Endothelial cell of umbilical vein (primary cell): ENCODE data around the gene SDR39U1. TPM values are rescaled to one million over a fixed set of nuclear protein-coding genes. Genes with fewer than 3 reads are reported as not detected.
"Not testable (repeated sequence)": the region's sequence is repeated elsewhere in the genome, so short reads cannot be mapped to it uniquely, and the experiment has no call there.

Source experiments
- BruUV-seq: library from RNA; stranded (reverse); fragments of 400-500 nt; replicated peaks from 2 replicates; lab custom pipeline; 2021; lab: Mats Ljungman, UMichigan
- CTCF ChIA-PET: fragments of 300-600, 350-600 bp; sonication (Branson Sonifier 250); formaldehyde crosslinking; loops from one replicate; lab custom pipeline; 2021; ENCODE audit warnings: antibody characterized with exemption, inconsistent platforms; lab: Charles Lee
- POLR2A ChIA-PET: fragments of 300-600, 350-600 bp; sonication (Branson Sonifier 250); formaldehyde crosslinking; loops from one replicate; lab custom pipeline; 2021; ENCODE audit warnings: antibody characterized with exemption, inconsistent platforms; lab: Charles Lee
- DNase-seq: peaks from one replicate; pipeline ENCODE4 v3.0.0-alpha.2; 2011; ENCODE audit warnings: low read depth, low spot score
- FAIRE-seq: peaks from 2 replicates; lab custom pipeline; 2011; peaks lifted over from hg19 to GRCh38; lab: Jason Lieb, UNC
- H2AFZ ChIP-seq: 2 replicates; pipeline ENCODE4 v1.6.0; 2012; ENCODE audit warnings: low read depth, low read length, control low read depth, inconsistent platforms
- H3K27ac ChIP-seq: 2 replicates; pipeline ENCODE4 v1.5.1; 2011; ENCODE audit warnings: low read depth, mild to moderate bottlenecking, control low read depth, low read length, moderate library complexity; ENCODE audit not compliant: insufficient read depth
- H3K27me3 ChIP-seq, 2 experiments: 2 replicates each; pipeline versions ENCODE4 v1.6.0 to v1.6.1; 2011; ENCODE audit warnings: low read length in 2 of 2, mixed read lengths in 1 of 2; ENCODE audit not compliant: control insufficient read depth in 2 of 2, insufficient read depth in 2 of 2
- H3K36me3 ChIP-seq, 2 experiments: 2 replicates in 1 of 2; 3 replicates in 1 of 2; pipeline ENCODE4 v1.5.1; 2011; ENCODE audit warnings: low read length in 2 of 2, mild to moderate bottlenecking in 1 of 2, moderate library complexity in 1 of 2; ENCODE audit not compliant: control insufficient read depth in 2 of 2, insufficient read depth in 2 of 2; ENCODE audit errors: extremely low read depth in 1 of 2
- H3K4me1 ChIP-seq: 3 replicates; pipeline ENCODE4 v1.5.1; 2011; ENCODE audit warnings: mild to moderate bottlenecking, low read length; ENCODE audit not compliant: control insufficient read depth, insufficient read depth; ENCODE audit errors: extremely low read depth
- H3K4me2 ChIP-seq: 2 replicates; pipeline ENCODE4 v1.6.1; 2011; ENCODE audit warnings: low read length, control low read depth, mixed read lengths; ENCODE audit not compliant: insufficient read depth
- H3K4me3 ChIP-seq, 3 experiments: fragments of 200-600 bp in 1 of 3; sonication (generic), shearing (Covaris generic) in 1 of 3; replicated peaks in 1 of 3; 2 replicates each; pipeline ENCODE4 v1.5.1; 2011 to 2016; ENCODE audit warnings: control low read depth in 3 of 3, low read length in 3 of 3, mild to moderate bottlenecking in 2 of 3, inconsistent platforms in 1 of 3, low read depth in 1 of 3, moderate library complexity in 1 of 3; ENCODE audit not compliant: insufficient read depth in 1 of 3
- H3K79me2 ChIP-seq: 2 replicates; pipeline ENCODE4 v1.6.0; 2012; ENCODE audit warnings: low read length, inconsistent platforms; ENCODE audit not compliant: control insufficient read depth, insufficient read depth
- H3K9ac ChIP-seq: replicated peaks from 2 replicates; pipeline ENCODE3; 2011; ENCODE audit warnings: low read length, control low read depth; ENCODE audit not compliant: insufficient read depth; ENCODE audit errors: extremely low read depth
- H3K9me1 ChIP-seq: replicated peaks from 3 replicates; pipeline ENCODE4 v1.6.0; 2011; ENCODE audit warnings: mild to moderate bottlenecking, low read length; ENCODE audit not compliant: control insufficient read depth, insufficient read depth; ENCODE audit errors: extremely low read depth
- H3K9me3 ChIP-seq: replicated peaks from 2 replicates; pipeline ENCODE4 v1.5.1; 2012; ENCODE audit warnings: low read length, inconsistent platforms; ENCODE audit not compliant: control insufficient read depth, insufficient read depth
- H4K20me1 ChIP-seq: replicated peaks from 2 replicates; pipeline ENCODE3; 2011; ENCODE audit warnings: mild to moderate bottlenecking, low read length; ENCODE audit not compliant: control insufficient read depth, insufficient read depth; ENCODE audit errors: extremely low read depth
- EZH2 ChIP-seq: IDR thresholded peaks from 2 replicates; pipeline ENCODE4 v1.6.1; 2012; ENCODE audit warnings: borderline replicate concordance, low read depth, mild to moderate bottlenecking, moderate library complexity, low read length, inconsistent platforms; ENCODE audit not compliant: severe bottlenecking
- FOS ChIP-seq: IDR thresholded peaks from 2 replicates; pipeline ENCODE4 v1.6.1; 2011; ENCODE audit warnings: mild to moderate bottlenecking, low read length, moderate library complexity, borderline replicate concordance; ENCODE audit not compliant: insufficient read depth
- GATA2 ChIP-seq: IDR thresholded peaks from 2 replicates; pipeline ENCODE4 v1.7.0; 2011; ENCODE audit warnings: low read depth, mild to moderate bottlenecking, moderate library complexity, mixed read lengths, low read length; ENCODE audit not compliant: insufficient read length, insufficient read depth
- JUN ChIP-seq: IDR thresholded peaks from 2 replicates; pipeline ENCODE4 v1.6.1; 2011; ENCODE audit warnings: borderline replicate concordance, low read depth; ENCODE audit not compliant: insufficient read length, insufficient read depth
- MYC ChIP-seq: IDR thresholded peaks from one replicate; pipeline ENCODE4 v1.6.1; 2011; ENCODE audit warnings: mild to moderate bottlenecking, low read depth, low read length
- POLR2A ChIP-seq: IDR thresholded peaks from 2 replicates; pipeline ENCODE4 v1.6.1; 2012; ENCODE audit warnings: low read depth, mild to moderate bottlenecking, control low read depth, low read length
- POLR2AphosphoS5 ChIP-seq: IDR thresholded peaks from 2 replicates; pipeline ENCODE4 v1.6.1; 2012; ENCODE audit warnings: low read depth, mild to moderate bottlenecking, control low read depth, low read length, moderate library complexity; ENCODE audit not compliant: insufficient read depth
- dilution Hi-C: fragments of 300-500 bp; cut with MboI; formaldehyde crosslinking; loops from one replicate; pipeline ENCODE4 v1.15.0; 2019; ENCODE audit warnings: low sequenced_read_pairs; ENCODE audit not compliant: extremely low pct_ligation_motif_present
- intact Hi-C: fragments of 100-400 bp; cut with micrococcal nuclease; formaldehyde crosslinking; loops from one replicate; pipeline ENCODE4 v1.10.0; 2022
- polyA plus RNA-seq, 4 experiments: library from polyadenylated mRNA; depleted of rRNA in 3 of 4; stranded (reverse) in 3 of 4; unstranded in 1 of 4; fragments of >200 nt; gene quantifications; 2 replicates each; pipeline versions ENCODE4 v1.2.1 to v1.2.3, GENCODE V29; 2011 to 2012; ENCODE audit warnings: missing spikeins in 1 of 4
- total RNA-seq: library from RNA; stranded (reverse); gene quantifications from 2 replicates; pipeline ENCODE4 v1.2.3, GENCODE V29; 2021
- TF ChIP-seq, protein P1 (sequence below): IDR thresholded peaks from 2 replicates; pipeline ENCODE4 v1.6.1; 2011; ENCODE audit not compliant: insufficient read depth, insufficient read length
- TF ChIP-seq, protein P2 (sequence below), 2 donors: IDR thresholded peaks; 1 replicate in 1 of 2; 2 replicates in 1 of 2; pipeline ENCODE4 v1.5.1; 2011; ENCODE audit warnings: low read length in 2 of 2, mild to moderate bottlenecking in 2 of 2, moderate library complexity in 2 of 2, control low read depth in 1 of 2, inconsistent platforms in 1 of 2, low read depth in 1 of 2; ENCODE audit not compliant: insufficient read depth in 1 of 2; ENCODE audit errors: extremely low read depth in 1 of 2

Gene SDR39U1
- total and polyA plus RNA-seq, 2 donors (not counting 3 experiments of a cell fraction or from before 2014, with no cell fraction given) = 40.2 to 72.6 TPM

DNA sequence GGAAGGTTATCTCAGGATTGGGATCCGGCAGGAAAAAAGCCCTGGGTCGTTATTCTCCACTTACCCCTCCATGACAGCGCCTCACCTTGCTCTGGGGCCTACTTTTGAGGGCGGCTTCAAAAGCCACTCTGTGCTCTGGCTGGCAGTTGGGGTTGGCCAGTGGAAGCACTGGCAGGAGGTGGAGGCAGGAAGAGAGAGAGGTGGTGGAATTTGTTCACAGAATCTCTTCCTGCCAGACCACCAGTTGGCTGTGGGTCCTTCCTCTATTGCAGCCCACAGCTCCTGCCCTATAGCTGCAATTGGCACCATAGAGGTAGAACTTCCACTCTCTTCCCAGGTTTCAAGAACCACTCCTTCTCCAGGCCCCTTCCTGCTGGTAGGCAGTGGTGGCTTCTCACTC lies 32.7 kb upstream of the SDR39U1 start:
- H3K9ac ChIP-seq = no peak overlapping the region
- no peak for FAIRE-seq
- H3K9me1 ChIP-seq = no peaks in the 10 kb centered on the region
- H3K27ac ChIP-seq = no peak overlapping the region
- no TSS peak for BruUV-seq
- H3K36me3 ChIP-seq = no peaks in the 10 kb centered on the region
- no peaks in the 10 kb centered on the region for H3K4me1 ChIP-seq
- intact Hi-C loops = no loop called here
- ChIA-PET CTCF (interaction anchor here (1.0 to 1.5 kb wide), 2 partner anchors 44 to 130 kb away, joined by 3 read pairs; no protein-coding TSS in a partner anchor), POLR2A (no interaction called here)
- DNase-seq = no peak
- no peaks in the 10 kb centered on the region for H3K79me2 ChIP-seq
- no peaks in the 10 kb centered on the region for H3K27me3 ChIP-seq
- no peaks in the 10 kb centered on the region for H4K20me1 ChIP-seq
- H3K4me3 ChIP-seq = no peak overlapping the region
- dilution Hi-C loops = no loop called here
- no peak overlapping the region for H2AFZ ChIP-seq
- no peaks in the 10 kb centered on the region for H3K9me3 ChIP-seq
- TF ChIP-seq EZH2 = no peak
- TF ChIP-seq FOS = no peak
- TF ChIP-seq, protein P1, sequence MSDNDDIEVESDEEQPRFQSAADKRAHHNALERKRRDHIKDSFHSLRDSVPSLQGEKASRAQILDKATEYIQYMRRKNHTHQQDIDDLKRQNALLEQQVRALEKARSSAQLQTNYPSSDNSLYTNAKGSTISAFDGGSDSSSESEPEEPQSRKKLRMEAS = no peak
- TF ChIP-seq MYC = no peak
- no peak overlapping the region for H3K4me2 ChIP-seq

DNA sequence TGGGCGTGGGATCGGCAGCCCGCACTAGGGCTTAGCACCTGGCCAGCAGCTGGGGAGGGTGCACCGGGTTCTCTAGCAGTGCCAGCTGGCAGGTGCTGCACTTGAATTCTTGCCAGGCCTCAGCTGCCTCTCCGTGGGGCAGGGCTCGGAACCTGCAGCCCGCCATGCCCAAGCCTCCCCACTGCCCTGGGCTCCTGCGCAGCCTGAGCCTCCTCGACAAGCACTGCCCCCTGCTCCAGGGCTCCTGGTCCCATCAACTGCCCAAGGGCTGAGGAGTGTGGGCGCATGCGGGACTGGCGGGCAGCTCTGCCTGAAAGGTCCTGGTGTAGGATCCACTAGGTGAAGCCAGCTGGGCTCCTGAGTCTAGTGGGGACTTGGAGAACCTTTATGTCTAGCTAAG lies 30.6 kb upstream of the SDR39U1 start:
- Histone ChIP-seq H3K9me3 (no peaks in the 10 kb centered on the region), H3K4me1 (no peaks in the 10 kb centered on the region), H3K27me3 (no peaks in the 10 kb centered on the region), H3K4me3 (no peak overlapping the region), H4K20me1 (no peaks in the 10 kb centered on the region), H3K36me3 (no peaks in the 10 kb centered on the region), H3K79me2 (no peaks in the 10 kb centered on the region), H3K4me2 (no peak overlapping the region), H3K9me1 (no peaks in the 10 kb centered on the region), H2AFZ (no peak overlapping the region), H3K9ac (no peak overlapping the region), H3K27ac (no peak overlapping the region)
- BruUV-seq = no TSS peak
- ChIA-PET CTCF (no interaction called here), POLR2A (no interaction called here)
- intact Hi-C loops (no loop called here), dilution Hi-C loops (no loop called here)
- no peak for TF ChIP-seq POLR2AphosphoS5
- no peak for TF ChIP-seq GATA2
- no peak for TF ChIP-seq FOS
- TF ChIP-seq, protein P2, sequence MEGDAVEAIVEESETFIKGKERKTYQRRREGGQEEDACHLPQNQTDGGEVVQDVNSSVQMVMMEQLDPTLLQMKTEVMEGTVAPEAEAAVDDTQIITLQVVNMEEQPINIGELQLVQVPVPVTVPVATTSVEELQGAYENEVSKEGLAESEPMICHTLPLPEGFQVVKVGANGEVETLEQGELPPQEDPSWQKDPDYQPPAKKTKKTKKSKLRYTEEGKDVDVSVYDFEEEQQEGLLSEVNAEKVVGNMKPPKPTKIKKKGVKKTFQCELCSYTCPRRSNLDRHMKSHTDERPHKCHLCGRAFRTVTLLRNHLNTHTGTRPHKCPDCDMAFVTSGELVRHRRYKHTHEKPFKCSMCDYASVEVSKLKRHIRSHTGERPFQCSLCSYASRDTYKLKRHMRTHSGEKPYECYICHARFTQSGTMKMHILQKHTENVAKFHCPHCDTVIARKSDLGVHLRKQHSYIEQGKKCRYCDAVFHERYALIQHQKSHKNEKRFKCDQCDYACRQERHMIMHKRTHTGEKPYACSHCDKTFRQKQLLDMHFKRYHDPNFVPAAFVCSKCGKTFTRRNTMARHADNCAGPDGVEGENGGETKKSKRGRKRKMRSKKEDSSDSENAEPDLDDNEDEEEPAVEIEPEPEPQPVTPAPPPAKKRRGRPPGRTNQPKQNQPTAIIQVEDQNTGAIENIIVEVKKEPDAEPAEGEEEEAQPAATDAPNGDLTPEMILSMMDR (IDR thresholded peaks at IDR 0.05; ENCODE audit: extremely low read depth in 1 of 2, insufficient read depth in 1 of 2, low read depth in 1 of 2, low read length in 2 of 2) = no peak
- TF ChIP-seq EZH2 = no peak
- TF ChIP-seq JUN = no peak
- no peak for TF ChIP-seq MYC
- TF ChIP-seq, protein P1 = no peak
- no peak for TF ChIP-seq POLR2A
- DNase-seq (no peak), FAIRE-seq (no peak)

DNA sequence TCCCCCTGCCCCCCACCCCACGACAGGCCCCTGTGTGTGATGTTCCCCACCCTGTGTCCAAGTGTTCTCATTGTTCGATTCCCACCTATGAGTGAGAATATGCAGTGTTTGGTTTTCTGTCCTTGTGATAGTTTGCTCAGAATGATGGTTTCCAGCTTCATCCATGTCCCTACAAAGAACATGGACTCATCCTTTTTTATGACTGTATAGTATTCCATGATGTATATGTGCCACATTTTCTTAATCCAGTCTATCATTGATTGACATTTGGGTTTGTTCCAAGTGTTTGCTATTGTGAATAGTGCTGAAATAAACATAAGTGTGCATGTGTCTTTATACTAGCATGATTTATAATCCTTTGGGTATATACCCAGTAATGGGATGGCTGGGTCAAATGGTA lies 27.9 kb upstream of the SDR39U1 start:
- H3K27ac ChIP-seq, H3K4me3 ChIP-seq, H3K9me1 ChIP-seq, H3K9ac ChIP-seq, DNase-seq, H3K79me2 ChIP-seq, CTCF ChIA-PET, FAIRE-seq, H3K27me3 ChIP-seq, BruUV-seq, H3K36me3 ChIP-seq, H4K20me1 ChIP-seq, dilution Hi-C loops, POLR2A ChIA-PET, H3K4me2 ChIP-seq, intact Hi-C loops, H3K4me1 ChIP-seq, H2AFZ ChIP-seq, H3K9me3 ChIP-seq: not testable (repeated sequence)
